ENCODE data around the gene TGFB1.
"Not testable (repeated sequence)": the region's sequence is repeated elsewhere in the genome, so short reads cannot be mapped to it uniquely, and the experiment has no call there.

Gene TGFB1

GRCh38 chr19:41353466-41354342, at the start of gene TGFB1:
TSS of gene TGFB1 (minus strand) at chr19:41353922. CDS start at chr19:41353044, 878 bp downstream.
- peak; percentile 86 for DNase-seq

GRCh38 chr19:41402010-41402409, 48.3 kb upstream of the TGFB1 start:
- no peak for DNase-seq

- DNase-seq, result no peak
Observed at GRCh38 chr19:41401483-41401882, 47.8 kb upstream of the TGFB1 start.

DNA sequence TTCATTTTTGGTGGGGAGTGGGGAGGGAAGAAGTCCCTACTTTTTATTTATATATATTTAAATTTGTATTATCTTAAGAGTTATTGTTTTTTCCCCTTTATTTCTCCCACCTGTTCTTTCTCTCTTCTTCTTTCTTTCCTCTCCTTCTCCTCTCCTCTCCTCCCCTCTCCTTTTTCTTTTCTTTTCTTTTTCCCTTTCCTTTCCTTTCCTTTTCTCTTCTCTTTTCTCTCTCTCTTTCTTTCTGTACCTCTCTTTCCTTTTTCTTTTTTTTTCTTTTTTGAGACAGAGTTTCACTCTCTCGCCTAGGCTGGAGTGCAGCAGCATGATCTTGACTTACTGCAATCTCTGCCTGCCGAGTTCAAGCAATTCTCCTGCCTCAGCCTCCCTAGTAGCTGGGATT, 45.8 kb upstream of the TGFB1 start:
- no peak for DNase-seq

DNA sequence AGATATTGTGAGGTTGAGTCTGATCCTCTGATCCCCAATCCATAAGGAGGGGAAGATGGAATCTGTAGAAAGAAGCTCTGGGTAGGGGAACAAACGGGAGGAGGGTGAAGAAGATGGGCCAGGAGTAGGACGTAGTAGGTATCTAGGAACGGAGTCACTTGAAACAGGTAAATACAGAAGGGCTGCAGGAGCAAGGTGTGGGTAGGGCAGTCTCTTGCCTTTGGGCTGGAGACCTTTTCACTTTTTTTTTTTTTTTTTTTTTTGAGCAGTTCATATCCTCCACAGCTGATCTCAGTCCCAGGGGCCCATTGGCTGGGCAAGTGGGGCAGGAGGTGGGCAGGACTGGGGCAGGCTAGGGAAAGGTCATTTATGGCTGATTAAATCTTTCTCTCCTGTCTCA, 45.4 kb upstream of the TGFB1 start:
- no peak for DNase-seq

DNA sequence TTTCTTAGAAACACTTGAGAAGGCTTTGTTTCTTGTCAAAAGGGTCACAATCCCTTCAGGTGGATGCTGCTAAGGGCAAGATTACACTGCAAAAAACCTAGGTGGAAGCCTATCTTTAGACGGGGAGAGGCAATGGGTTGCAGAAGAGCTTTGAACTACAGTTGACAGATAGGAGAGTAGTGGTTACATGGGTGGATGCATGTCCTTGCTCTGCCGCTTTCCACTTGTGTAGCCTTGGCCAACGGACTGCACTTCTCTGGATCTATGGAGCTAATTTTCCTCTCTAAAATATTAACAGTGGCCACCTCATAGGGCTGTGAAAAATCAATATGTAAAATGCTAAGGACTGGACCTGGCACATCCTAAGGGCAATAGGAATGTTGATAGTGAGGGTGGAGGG, 44.9 kb upstream of the TGFB1 start:
- no peak for DNase-seq

DNA sequence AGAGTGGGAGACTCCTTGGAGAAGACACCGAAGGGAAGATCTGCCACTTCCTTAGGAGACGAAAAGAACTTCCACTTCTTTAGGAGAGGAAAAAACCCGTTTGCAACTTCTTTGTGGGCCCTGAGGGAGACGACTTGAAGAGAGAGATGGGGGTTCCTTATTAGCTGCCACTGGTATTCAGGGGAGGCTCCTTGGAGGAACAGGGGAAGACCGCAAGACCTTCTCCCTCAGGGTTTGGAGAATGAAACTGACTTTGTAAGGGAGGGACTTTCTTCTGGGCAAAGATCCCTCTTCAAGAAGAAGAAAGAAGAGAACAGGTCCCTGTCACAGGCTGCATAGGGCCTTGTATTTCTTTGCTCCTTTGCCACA, 44.3 kb upstream of the TGFB1 start:
- DNase-seq, result no peak

DNA sequence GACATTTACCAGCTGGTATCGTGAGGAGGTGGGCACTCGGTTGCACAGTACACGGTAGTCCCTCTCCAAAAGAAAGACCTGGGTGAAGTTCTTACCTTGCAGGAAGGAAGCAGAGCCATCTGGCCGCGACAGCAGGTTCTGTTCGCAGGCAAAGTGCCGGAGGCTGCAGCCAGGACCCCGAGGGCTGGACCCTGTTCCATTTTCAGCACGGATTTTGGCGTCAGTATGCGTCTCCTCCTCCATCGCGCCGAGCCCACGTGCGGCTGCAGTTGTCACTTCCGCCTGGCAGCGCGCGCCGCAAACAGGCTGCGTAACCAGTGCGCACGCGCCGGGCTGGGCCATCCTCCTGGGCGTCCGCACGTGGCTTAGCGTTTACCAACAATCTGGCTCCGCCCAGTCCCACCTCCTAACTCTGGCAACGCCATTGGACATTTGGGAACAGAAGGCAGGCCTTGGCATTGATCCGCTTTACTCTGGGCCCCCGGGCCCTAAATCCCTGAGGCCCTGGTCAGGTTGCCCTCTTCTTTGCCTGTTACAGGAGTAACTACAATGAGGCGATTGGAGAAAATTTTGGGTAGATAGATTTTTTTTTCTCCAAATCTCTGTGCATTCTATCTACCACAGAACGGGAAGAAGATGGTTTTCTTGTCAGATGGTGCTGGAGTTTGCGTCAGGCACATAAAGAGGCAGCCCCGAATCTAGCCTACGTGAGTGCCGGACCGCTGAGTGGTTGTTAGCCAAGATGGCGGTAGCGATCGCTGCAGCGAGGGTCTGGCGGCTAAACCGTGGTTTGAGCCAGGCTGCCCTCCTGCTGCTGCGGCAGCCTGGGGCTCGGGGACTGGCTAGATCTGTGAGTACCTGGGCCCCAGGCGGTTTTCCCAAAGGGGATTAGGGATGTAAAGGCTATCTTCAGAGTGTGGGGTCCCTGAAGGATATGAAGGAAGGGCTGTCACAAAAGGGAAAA, 43.6 kb upstream of the TGFB1 start, which contains the start of the genes BCKDHA and EXOSC5:
TSS of gene BCKDHA (plus strand) at position 733 of the 964 bp plus-strand sequence. CDS start at position 743, 10 bp downstream.
TSS of gene EXOSC5 (minus strand) at position 274 of the 964 bp plus-strand sequence. CDS start at position 243, 31 bp downstream.
- DNase-seq, result peak; percentile 99

DNA sequence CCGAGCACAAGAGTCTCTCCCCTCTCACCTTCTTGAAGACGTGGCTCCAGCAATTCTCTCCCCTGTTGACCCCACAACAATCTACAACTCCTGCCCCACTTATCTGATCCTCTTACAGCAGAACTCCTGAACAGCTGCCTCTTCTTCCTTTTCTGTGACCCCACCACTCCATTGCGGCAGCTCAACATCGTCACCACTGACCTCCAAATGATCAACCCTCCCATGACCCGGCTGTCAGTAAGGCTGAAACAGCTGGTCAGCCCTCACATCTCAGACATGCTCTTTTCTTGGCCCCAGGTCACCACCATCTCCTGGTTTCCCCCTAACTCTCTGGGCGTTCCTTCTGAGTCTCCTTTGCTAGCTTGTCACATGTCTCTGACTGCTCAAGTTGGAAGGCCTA, 41.6 kb upstream of the TGFB1 start:
- DNase-seq, result no peak

DNA sequence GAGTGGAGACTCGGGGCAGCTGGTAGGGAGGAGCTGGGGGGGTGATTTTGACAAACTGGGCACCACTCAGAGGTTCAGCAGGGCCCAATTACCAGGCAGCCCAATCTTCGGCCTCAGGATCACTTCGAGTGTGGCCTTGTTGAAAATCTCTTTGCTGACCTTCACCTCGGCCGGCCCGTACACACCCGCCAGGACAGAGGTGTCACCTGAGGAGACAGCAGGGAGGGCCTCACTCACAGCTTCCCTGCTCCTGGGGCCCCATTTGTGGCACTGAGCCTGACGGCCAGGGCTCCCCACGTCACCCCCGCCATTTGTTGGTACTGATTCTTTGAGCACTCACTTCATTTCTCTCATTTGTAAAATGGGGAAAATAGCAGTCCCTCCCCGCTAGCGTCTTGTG, 39.1 kb upstream of the TGFB1 start:
- DNase-seq, result no peak

GRCh38 chr19:41391618-41392017, 37.9 kb upstream of the TGFB1 start:
- no peak for DNase-seq

GRCh38 chr19:41386442-41386841, 32.7 kb upstream of the TGFB1 start:
- DNase-seq, result no peak

GRCh38 chr19:41384351-41384750, 30.6 kb upstream of the TGFB1 start:
- DNase-seq, result no peak

DNA sequence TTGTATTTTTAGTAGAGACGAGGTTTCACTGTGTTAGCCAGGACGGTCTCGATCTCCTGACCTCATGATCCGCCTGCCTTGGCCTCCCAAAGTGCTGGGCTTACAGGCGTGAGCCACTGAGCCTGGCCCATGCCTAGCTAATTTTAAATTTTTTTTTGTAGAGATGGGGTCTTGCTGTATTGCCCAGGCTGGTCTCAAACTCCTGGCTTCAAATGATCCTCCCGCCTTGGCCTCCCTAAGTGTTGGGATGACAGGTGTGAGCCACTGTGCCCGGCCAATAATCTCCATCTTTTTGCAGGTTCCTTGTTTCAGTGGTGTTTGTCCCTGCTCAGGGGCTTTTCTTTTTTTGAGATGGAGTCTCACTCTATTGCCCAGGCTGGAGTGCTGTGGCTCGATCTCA, 27.8 kb upstream of the TGFB1 start:
- DNase-seq, result not testable (repeated sequence)

DNA sequence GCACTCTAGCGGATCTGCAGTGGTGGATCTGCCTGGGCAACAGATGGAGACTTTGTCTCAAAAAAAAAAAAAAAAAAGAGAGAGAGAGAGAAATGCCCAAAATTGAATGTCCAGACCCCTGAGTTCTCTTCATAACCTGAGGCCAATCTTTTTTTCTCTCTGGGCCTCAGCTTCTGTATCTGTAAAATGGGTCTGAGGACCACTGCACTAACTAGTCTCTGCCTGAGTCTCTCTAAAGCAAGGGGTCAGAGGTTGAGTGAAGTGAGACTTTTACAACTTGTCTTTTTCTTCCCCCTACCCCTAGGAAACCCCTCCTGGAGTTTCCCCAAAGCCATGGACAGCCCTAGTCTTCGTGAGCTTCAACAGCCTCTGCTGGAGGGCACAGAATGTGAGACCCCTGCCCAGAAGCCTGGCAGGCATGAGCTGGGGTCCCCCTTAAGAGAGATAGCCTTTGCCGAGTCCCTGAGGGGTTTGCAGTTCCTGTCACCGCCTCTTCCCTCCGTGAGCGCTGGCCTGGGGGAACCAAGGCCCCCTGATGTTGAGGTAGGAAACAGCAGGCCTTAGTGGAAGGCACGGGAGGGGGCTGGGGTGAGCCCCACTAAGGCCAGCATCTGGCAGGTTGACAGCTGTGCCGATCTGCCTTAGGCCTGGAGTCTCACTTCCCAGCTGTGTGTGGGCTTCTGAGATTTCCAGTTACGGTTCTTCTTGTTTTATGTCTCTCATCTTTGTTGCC, 24.4 kb upstream of the TGFB1 start:
- DNase-seq, result no peak

DNA sequence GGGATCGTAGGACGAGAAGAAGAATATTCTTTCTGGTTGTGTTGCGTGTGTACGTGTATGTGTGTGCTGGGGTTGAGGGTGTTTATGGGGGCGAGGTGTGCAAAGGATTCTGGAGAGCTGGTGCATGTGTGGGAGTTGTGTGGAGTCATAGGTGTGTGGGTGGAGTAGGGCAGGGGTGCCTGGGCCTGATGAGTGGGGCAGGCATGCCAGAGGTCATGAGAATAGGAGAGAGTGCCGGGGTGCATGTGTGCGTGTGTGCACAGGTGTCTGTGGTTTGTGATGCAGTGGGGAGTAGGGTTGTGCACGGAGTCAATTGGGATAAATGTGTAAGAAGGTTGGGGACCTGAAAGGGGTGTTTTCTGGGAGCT, 23.3 kb upstream of the TGFB1 start:
- no peak for DNase-seq

- DNase-seq, result no peak
Observed at GRCh38 chr19:41376241-41376997, 22.7 kb upstream of the TGFB1 start, which contains the start of gene TMEM91. TSS of gene TMEM91 (plus strand) at chr19:41376533. CDS start at chr19:41378310, 1,777 bp downstream.

DNA sequence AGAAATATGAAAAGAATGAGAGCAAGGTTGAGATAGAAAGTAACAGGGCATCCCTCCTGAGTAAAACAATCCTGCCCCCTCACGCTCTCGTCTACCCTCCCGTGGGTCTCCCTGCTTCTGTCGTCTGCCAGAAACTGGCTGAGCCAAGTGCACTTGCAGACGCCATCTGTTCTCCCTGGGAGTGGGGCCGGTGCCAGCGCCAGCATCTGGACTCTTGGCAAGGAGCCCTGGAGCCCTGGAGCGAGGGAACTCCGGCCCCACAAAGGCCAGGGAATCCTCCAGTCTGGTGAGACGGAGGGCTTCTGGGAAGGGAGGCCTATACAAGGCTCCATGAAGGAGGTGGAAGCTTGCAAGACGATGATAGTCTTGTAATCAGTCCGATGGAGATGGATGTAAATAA, 20.3 kb upstream of the TGFB1 start:
- no peak for DNase-seq

DNA sequence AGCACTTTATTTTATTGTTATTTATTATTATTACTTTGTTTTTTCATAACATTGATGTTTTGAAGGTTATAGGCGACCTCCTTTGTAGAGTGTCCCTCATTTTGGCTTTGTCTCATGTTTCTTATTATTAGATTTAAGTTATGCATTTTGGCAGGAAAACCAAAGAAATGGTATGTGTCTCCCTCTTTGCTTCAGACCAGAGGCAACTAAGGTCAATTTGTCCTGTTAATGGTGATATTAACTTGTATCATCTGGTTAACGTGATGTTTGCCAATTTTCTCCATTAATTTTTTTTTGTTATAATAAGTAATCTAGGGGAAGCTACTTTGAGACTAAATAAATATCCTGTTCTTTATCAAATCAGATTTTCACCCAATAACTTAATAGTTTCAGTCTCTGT, 18.8 kb upstream of the TGFB1 start:
- DNase-seq, result no peak

- DNase-seq, result no peak
Observed at GRCh38 chr19:41371541-41371940, 17.8 kb upstream of the TGFB1 start.

DNA sequence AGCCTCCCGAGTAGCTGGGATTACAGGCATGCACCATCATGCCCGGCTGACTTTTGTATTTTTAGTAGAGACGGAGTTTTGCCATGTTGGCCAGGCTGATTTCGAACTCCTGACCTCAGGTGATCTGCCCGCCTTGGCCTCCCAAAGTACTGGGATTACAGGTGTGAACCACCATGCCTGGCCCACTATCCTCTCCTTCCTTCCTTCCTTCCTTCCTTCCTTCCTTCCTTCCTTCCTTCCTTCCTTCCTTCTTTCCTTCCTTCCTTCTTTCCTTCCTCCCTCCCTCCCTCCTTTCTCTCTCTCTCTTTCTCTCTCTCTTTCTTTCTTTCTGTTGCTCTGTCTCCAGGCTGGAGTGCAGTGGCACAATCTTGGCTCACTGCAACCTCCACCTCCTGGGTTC, 17.4 kb upstream of the TGFB1 start:
- DNase-seq, result not testable (repeated sequence)

- no peak for DNase-seq
Observed at GRCh38 chr19:41369769-41370168, 16.0 kb upstream of the TGFB1 start.
